ENCODE measurements around the gene HNRNPU. TPM values are rescaled to one million over a fixed set of nuclear protein-coding genes. Genes with fewer than 3 reads are reported as not detected.

Gene HNRNPU
- total and polyA plus RNA-seq, 2 of the 13 experiments (the other 11 are each of a cell fraction or from before 2014, with no cell fraction given), result 101 to 508 TPM

DNA sequence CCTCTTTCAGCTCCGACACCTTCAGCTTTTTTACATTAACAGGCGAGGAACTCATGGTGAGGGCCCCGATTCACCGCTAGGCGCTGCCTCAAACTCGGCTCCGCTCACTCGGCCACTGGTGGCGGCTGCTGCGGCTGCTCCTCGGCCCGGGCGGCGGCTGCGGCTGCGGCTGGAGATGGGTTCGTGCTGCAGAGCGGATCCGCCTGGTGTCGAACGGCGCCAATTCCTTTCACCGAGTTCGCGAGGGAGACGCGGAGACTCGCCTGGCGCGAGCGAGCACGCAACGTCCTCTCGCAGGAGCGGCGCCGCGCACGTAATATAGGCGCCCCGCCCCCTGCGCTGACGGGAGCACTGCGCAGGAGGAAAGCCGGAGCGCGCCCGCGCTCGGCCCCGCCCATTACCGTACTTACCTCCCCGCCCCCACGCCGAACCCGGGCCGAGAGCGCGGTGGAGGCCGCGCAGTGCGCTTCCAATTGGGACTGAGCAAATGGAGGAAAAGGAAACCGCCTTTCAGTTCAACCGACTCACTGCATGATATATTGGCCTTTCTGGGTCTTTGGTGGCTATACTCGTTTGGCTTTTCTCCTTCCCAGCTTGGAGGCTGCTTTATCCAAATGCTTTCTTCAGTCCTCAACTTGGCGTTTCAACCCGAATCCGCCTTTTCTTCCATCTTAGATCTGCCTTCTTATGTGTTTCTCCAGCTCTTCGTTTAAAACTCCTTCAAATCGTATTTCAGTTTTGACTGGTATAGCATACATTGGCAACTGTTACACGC is at the start of gene HNRNPU (continued):
- no peak; the same call in 1 of the 2 replicates for TF ChIP-seq ETV6 (CRISPR knock-in tag; conservative IDR thresholded peaks at IDR 0.05)
- TF ChIP-seq RBFOX2 (IDR thresholded peaks at IDR 0.05; ENCODE audit: low read depth, low read length), result peak; percentile 94
- TF ChIP-seq HMG20B (CRISPR knock-in tag; conservative IDR thresholded peaks at IDR 0.05), result no peak; the same call in 1 of the 2 replicates
- peak; percentile 48; the same call in 1 of the 2 replicates for TF ChIP-seq FLYWCH1 (CRISPR knock-in tag; IDR thresholded peaks at IDR 0.05)
- 0 out of 2 replicates have a peak, but pooled peaks have one; percentile 33 for TF ChIP-seq ZSCAN30 (CRISPR knock-in tag; IDR thresholded peaks at IDR 0.05)
- TF ChIP-seq MED13 (CRISPR knock-in tag; IDR thresholded peaks at IDR 0.05), result 0 out of 2 replicates have a peak, but pooled peaks have one; percentile 17
- TF ChIP-seq ZNF629 (CRISPR knock-in tag; conservative IDR thresholded peaks at IDR 0.05), result peak; percentile 18; the same call in 1 of the 2 replicates
- peak; percentile 50 for TF ChIP-seq RAD21 (CRISPR knock-in tag; IDR thresholded peaks at IDR 0.05)
- peak; percentile 84 for TF ChIP-seq SAP130 (CRISPR knock-in tag; IDR thresholded peaks at IDR 0.05; ENCODE audit: low read depth)
- TF ChIP-seq, protein P1, sequence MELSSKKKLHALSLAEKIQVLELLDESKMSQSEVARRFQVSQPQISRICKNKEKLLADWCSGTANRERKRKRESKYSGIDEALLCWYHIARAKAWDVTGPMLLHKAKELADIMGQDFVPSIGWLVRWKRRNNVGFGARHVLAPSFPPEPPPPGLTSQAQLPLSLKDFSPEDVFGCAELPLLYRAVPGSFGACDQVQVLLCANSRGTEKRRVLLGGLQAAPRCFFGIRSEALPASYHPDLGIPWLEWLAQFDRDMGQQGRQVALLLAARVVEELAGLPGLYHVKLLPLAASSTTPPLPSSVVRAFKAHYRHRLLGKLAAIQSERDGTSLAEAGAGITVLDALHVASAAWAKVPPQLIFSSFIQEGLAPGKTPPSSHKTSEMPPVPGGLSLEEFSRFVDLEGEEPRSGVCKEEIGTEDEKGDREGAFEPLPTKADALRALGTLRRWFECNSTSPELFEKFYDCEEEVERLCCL (CRISPR knock-in tag; IDR thresholded peaks at IDR 0.05; ENCODE audit: borderline replicate concordance), result no peak
- TF ChIP-seq, protein P2, sequence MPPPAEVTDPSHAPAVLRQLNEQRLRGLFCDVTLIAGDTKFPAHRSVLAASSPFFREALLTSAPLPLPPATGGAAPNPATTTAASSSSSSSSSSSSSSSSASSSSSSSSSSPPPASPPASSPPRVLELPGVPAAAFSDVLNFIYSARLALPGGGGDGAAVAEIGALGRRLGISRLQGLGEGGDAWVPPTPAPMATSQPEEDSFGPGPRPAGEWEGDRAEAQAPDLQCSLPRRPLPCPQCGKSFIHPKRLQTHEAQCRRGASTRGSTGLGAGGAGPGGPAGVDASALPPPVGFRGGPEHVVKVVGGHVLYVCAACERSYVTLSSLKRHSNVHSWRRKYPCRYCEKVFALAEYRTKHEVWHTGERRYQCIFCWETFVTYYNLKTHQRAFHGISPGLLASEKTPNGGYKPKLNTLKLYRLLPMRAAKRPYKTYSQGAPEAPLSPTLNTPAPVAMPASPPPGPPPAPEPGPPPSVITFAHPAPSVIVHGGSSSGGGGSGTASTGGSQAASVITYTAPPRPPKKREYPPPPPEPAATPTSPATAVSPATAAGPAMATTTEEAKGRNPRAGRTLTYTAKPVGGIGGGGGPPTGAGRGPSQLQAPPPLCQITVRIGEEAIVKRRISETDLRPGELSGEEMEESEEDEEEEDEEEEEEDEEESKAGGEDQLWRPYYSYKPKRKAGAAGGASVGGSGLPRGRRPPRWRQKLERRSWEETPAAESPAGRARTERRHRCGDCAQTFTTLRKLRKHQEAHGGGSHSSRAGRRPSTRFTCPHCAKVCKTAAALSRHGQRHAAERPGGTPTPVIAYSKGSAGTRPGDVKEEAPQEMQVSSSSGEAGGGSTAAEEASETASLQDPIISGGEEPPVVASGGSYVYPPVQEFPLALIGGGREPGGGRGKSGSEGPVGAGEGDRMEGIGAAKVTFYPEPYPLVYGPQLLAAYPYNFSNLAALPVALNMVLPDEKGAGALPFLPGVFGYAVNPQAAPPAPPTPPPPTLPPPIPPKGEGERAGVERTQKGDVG (CRISPR knock-in tag; IDR thresholded peaks at IDR 0.05; ENCODE audit: borderline replicate concordance), result 0 out of 2 replicates have a peak, but pooled peaks have one; percentile 70
- TF ChIP-seq ZNF34 (CRISPR knock-in tag; IDR thresholded peaks at IDR 0.05; ENCODE audit: borderline replicate concordance), result no peak
- TF ChIP-seq RXRB (CRISPR knock-in tag; IDR thresholded peaks at IDR 0.05; ENCODE audit: borderline replicate concordance), result peak; percentile 15
- 0 out of 2 replicates have a peak, but pooled peaks have one; percentile 69 for TF ChIP-seq SMYD3 (CRISPR knock-in tag; IDR thresholded peaks at IDR 0.05)
- peak; percentile 86 for TF ChIP-seq ZNF263 (CRISPR knock-in tag; IDR thresholded peaks at IDR 0.05)
- peak; percentile 99 for TF ChIP-seq GZF1 (CRISPR knock-in tag; IDR thresholded peaks at IDR 0.05)
- peak; percentile 68 for TF ChIP-seq TBL1XR1 (IDR thresholded peaks at IDR 0.05; ENCODE audit: borderline replicate concordance, low read length, partially characterized antibody)
- TF ChIP-seq CENPX (CRISPR knock-in tag; IDR thresholded peaks at IDR 0.05), result no peak
- no peak for TF ChIP-seq KLF13 (CRISPR knock-in tag; IDR thresholded peaks at IDR 0.05)
- TF ChIP-seq, protein P3, sequence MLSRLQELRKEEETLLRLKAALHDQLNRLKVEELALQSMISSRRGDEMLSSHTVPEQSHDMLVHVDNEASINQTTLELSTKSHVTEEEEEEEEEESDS (CRISPR knock-in tag; IDR thresholded peaks at IDR 0.05; ENCODE audit: borderline replicate concordance), result 0 out of 2 replicates have a peak, but pooled peaks have one; percentile 12
- no peak for TF ChIP-seq TCF7 (IDR thresholded peaks at IDR 0.05; ENCODE audit: low read depth)
- TF ChIP-seq, protein P4, sequence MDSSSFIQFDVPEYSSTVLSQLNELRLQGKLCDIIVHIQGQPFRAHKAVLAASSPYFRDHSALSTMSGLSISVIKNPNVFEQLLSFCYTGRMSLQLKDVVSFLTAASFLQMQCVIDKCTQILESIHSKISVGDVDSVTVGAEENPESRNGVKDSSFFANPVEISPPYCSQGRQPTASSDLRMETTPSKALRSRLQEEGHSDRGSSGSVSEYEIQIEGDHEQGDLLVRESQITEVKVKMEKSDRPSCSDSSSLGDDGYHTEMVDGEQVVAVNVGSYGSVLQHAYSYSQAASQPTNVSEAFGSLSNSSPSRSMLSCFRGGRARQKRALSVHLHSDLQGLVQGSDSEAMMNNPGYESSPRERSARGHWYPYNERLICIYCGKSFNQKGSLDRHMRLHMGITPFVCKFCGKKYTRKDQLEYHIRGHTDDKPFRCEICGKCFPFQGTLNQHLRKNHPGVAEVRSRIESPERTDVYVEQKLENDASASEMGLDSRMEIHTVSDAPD (CRISPR knock-in tag; IDR thresholded peaks at IDR 0.05), result 0 out of 2 replicates have a peak, but pooled peaks have one; percentile 69
- TF ChIP-seq, protein P5, sequence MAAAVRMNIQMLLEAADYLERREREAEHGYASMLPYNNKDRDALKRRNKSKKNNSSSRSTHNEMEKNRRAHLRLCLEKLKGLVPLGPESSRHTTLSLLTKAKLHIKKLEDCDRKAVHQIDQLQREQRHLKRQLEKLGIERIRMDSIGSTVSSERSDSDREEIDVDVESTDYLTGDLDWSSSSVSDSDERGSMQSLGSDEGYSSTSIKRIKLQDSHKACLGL (CRISPR knock-in tag; IDR thresholded peaks at IDR 0.05), result no peak
- TF ChIP-seq MEIS1 (CRISPR knock-in tag; IDR thresholded peaks at IDR 0.05; ENCODE audit: borderline replicate concordance), result peak; percentile 28; the same call in 1 of the 2 replicates

All from HepG2 (cell line).